Colonic mucosa (tissue), 4 donors: Measurements from ENCODE around the gene HOXC9. TPM values are rescaled to one million over a fixed set of nuclear protein-coding genes. Genes with fewer than 3 reads are reported as not detected.

Experiments used
- DNase-seq: peaks from one replicate; pipeline ENCODE4 v3.0.0-alpha.2; 2020
- H3K27ac ChIP-seq: fragments of 200-600 bp; one replicate; pipeline ENCODE4 v1.8.0; 2021
- H3K27me3 ChIP-seq: fragments of 200-600 bp; one replicate; pipeline ENCODE4 v1.8.0; 2021
- H3K36me3 ChIP-seq: fragments of 200-600 bp; one replicate; pipeline ENCODE4 v1.8.0; 2021
- H3K4me1 ChIP-seq: fragments of 200-600 bp; one replicate; pipeline ENCODE4 v1.8.0; 2021; ENCODE audit warnings: mild to moderate bottlenecking
- H3K4me3 ChIP-seq: fragments of 200-600 bp; one replicate; pipeline ENCODE4 v1.8.0; 2021
- H3K9ac ChIP-seq, 2 donors: one replicate each; pipeline ENCODE4 v1.7.0; 2013; ENCODE audit warnings: control low read depth in 2 of 2, low read depth in 2 of 2, low read length in 2 of 2
- H3K9me3 ChIP-seq: fragments of 200-600 bp; one replicate; pipeline ENCODE4 v1.8.0; 2021
- CTCF ChIP-seq: fragments of 200-600 bp; IDR thresholded peaks from one replicate; pipeline ENCODE4 v1.8.0; 2022; ENCODE audit warnings: antibody characterized with exemption, mild to moderate bottlenecking
- intact Hi-C: fragments of 100-400 bp; cut with DNase I; formaldehyde crosslinking; loops from one replicate; pipeline ENCODE4 v1.14.1; 2022
- total RNA-seq, 2 donors: library from RNA; stranded (reverse); fragmentation: NEBNext Ultra II Directional in 1 of 2; extraction: Animal tissue kit (Norgen Biotek cat#: 25700) in 1 of 2; gene quantifications; one replicate each; pipeline ENCODE4 v1.2.1, GENCODE V29; 2021
- donor health status: healthy.
- donor health status: DM: no; HTN: no; CAD: no.
- donor health status: DM: no; HTN: no; CAD: no.

HOXC9 gene
- total RNA-seq, 2 donors from 2014 or later = not detected

GRCh38 chr12:53986686-53987483 lies 13.1 kb upstream of the HOXC9 start:
- no peak for TF ChIP-seq CTCF
- DNase-seq = no peak
- Histone ChIP-seq H3K36me3 (no peaks in the 10 kb centered on the region), H3K27me3 (peaks cover 94% of the 10 kb centered on the region), H3K9ac (no peak overlapping the region), H3K4me3 (no peak overlapping the region), H3K9me3 (no peaks in the 10 kb centered on the region), H3K4me1 (no peaks in the 10 kb centered on the region), H3K27ac (no peak overlapping the region)
- intact Hi-C loops = no loop called here

- no peak for TF ChIP-seq CTCF
- no peaks in the 10 kb centered on the region for H3K9me3 ChIP-seq
- DNase-seq = no peak
- H3K4me1 ChIP-seq = no peaks in the 10 kb centered on the region
- no peak overlapping the region for H3K4me3 ChIP-seq
- H3K27ac ChIP-seq = no peak overlapping the region
- intact Hi-C loops = no loop called here
- no peaks in the 10 kb centered on the region for H3K36me3 ChIP-seq
- peaks cover 96% of the 10 kb centered on the region for H3K27me3 ChIP-seq
- H3K9ac ChIP-seq = no peak overlapping the region
Observed at GRCh38 chr12:53987787-53988230, 12.2 kb upstream of the HOXC9 start.

- intact Hi-C loops = no loop called here
- Histone ChIP-seq H3K27me3 (peaks cover 96% of the 10 kb centered on the region), H3K4me1 (no peaks in the 10 kb centered on the region), H3K36me3 (no peaks in the 10 kb centered on the region), H3K4me3 (no peak overlapping the region), H3K9me3 (no peaks in the 10 kb centered on the region), H3K9ac (no peak overlapping the region), H3K27ac (no peak overlapping the region)
- no peak for TF ChIP-seq CTCF
- no peak for DNase-seq
Observed at GRCh38 chr12:53988541-53989226, 11.3 kb upstream of the HOXC9 start.

GRCh38 chr12:53989227-53990113 lies 10.5 kb upstream of the HOXC9 start:
- Histone ChIP-seq H3K27me3 (peaks cover 96% of the 10 kb centered on the region), H3K9ac (no peak overlapping the region), H3K27ac (no peak overlapping the region), H3K9me3 (no peaks in the 10 kb centered on the region), H3K36me3 (no peaks in the 10 kb centered on the region), H3K4me1 (no peaks in the 10 kb centered on the region), H3K4me3 (no peak overlapping the region)
- no peak for DNase-seq
- intact Hi-C loops = no loop called here
- TF ChIP-seq CTCF = no peak
